ENCODE results near the gene DHX57. TPM values are rescaled to one million over a fixed set of nuclear protein-coding genes. Genes with fewer than 3 reads are reported as not detected.

Gene DHX57
- total RNA-seq, 4 donors from 2014 or later, result 12.0 to 23.3 (median 16.4) TPM

GRCh38 chr2:38866773-38867443, 8.8 kb downstream of the DHX57 start:
- H3K27me3 ChIP-seq, result no peaks in the 10 kb centered on the region
- H3K36me3 ChIP-seq, result peaks cover 17% of the 10 kb centered on the region
- H3K4me1 ChIP-seq, result peaks cover 3% of the 10 kb centered on the region
- H3K27ac ChIP-seq, result no peak overlapping the region
- H3K4me3 ChIP-seq, result no peak overlapping the region
- TF ChIP-seq CTCF (IDR thresholded peaks at IDR 0.05), result no peak
- no peak for TF ChIP-seq POLR2AphosphoS5 (IDR thresholded peaks at IDR 0.05)
- no peak for TF ChIP-seq POLR2A (IDR thresholded peaks at IDR 0.05)
- no peak for TF ChIP-seq EP300 (IDR thresholded peaks at IDR 0.05)
- peaks cover 8% of the 10 kb centered on the region for H3K9me3 ChIP-seq
- 81% methylated on average over 3 of the region's 3 CpGs for WGBS
- DNase-seq (ENCODE audit: low spot score in 2 of 2), result no peak

- no peak for TF ChIP-seq CTCF (IDR thresholded peaks at IDR 0.05)
- TF ChIP-seq EP300 (IDR thresholded peaks at IDR 0.05), result no peak
- no peak for TF ChIP-seq POLR2AphosphoS5 (IDR thresholded peaks at IDR 0.05)
- TF ChIP-seq POLR2A (IDR thresholded peaks at IDR 0.05), result no peak
- Histone ChIP-seq H3K4me1 (peaks cover 3% of the 10 kb centered on the region), H3K27me3 (no peaks in the 10 kb centered on the region), H3K36me3 (peaks cover 52% of the 10 kb centered on the region), H3K4me3 (no peak overlapping the region), H3K9me3 (no peaks in the 10 kb centered on the region), H3K27ac (no peak overlapping the region)
- 90% methylated on average over 2 of the region's 2 CpGs for WGBS
- DNase-seq (ENCODE audit: low spot score in 2 of 2), result no peak
These were observed 12.6 kb downstream of the DHX57 start for GRCh38 chr2:38863061-38863695.

- peaks cover 57% of the 10 kb centered on the region for H3K36me3 ChIP-seq
- H3K4me3 ChIP-seq, result no peak overlapping the region
These were observed 13.3 kb downstream of the DHX57 start for GRCh38 chr2:38862476-38862875.

GRCh38 chr2:38856165-38856564, 19.6 kb downstream of the DHX57 start:
- H3K9me3 ChIP-seq, result no peaks in the 10 kb centered on the region
- no peaks in the 10 kb centered on the region for H3K27me3 ChIP-seq
- TF ChIP-seq EP300 (IDR thresholded peaks at IDR 0.05) (no peak), POLR2A (IDR thresholded peaks at IDR 0.05) (no peak), POLR2AphosphoS5 (IDR thresholded peaks at IDR 0.05) (no peak), CTCF (IDR thresholded peaks at IDR 0.05) (no peak)
- 94% methylated on average over 1 of the region's 1 CpG for WGBS
- H3K4me1 ChIP-seq, result no peaks in the 10 kb centered on the region
- no peak for DNase-seq (ENCODE audit: low spot score in 2 of 2)
- peaks cover 74% of the 10 kb centered on the region for H3K36me3 ChIP-seq
- H3K4me3 ChIP-seq, result no peak overlapping the region
- no peak overlapping the region for H3K27ac ChIP-seq

More at GRCh38 chr2:38862476-38862875, 13.3 kb downstream of the DHX57 start:
- H3K27ac ChIP-seq, result no peak overlapping the region
- TF ChIP-seq POLR2AphosphoS5 (IDR thresholded peaks at IDR 0.05), result no peak
- no peak for TF ChIP-seq CTCF (IDR thresholded peaks at IDR 0.05)
- no peak for TF ChIP-seq EP300 (IDR thresholded peaks at IDR 0.05)
- TF ChIP-seq POLR2A (IDR thresholded peaks at IDR 0.05), result no peak
- no peaks in the 10 kb centered on the region for H3K27me3 ChIP-seq
- no peaks in the 10 kb centered on the region for H3K9me3 ChIP-seq
- no peak for DNase-seq (ENCODE audit: low spot score in 2 of 2)
- peaks cover 3% of the 10 kb centered on the region for H3K4me1 ChIP-seq

- Histone ChIP-seq H3K4me1 (no peaks in the 10 kb centered on the region), H3K9me3 (no peaks in the 10 kb centered on the region), H3K4me3 (no peak overlapping the region), H3K27ac (no peak overlapping the region), H3K36me3 (peaks cover 36% of the 10 kb centered on the region), H3K27me3 (no peaks in the 10 kb centered on the region)
- no peak for TF ChIP-seq POLR2A (IDR thresholded peaks at IDR 0.05)
- TF ChIP-seq CTCF (IDR thresholded peaks at IDR 0.05), result no peak
- no peak for TF ChIP-seq POLR2AphosphoS5 (IDR thresholded peaks at IDR 0.05)
- TF ChIP-seq EP300 (IDR thresholded peaks at IDR 0.05), result no peak
- DNase-seq (ENCODE audit: low spot score in 2 of 2), result no peak
- WGBS, result 90% methylated on average over 3 of the region's 3 CpGs
These were observed 25.7 kb downstream of the DHX57 start for GRCh38 chr2:38850045-38850444.
